Keratinocyte (primary cell): Measurements from ENCODE around the gene CRADD. TPM values are rescaled to one million over a fixed set of nuclear protein-coding genes. Genes with fewer than 3 reads are reported as not detected.

Source experiments
- DNase-seq: peaks from one replicate; pipeline ENCODE4 v3.0.0-alpha.2; 2011; ENCODE audit warnings: low read depth, missing footprints, low spot score
- FAIRE-seq: peaks from 2 replicates; lab custom pipeline; 2011; peaks lifted over from hg19 to GRCh38; lab: Jason Lieb, UNC
- H2AFZ ChIP-seq: 2 replicates; pipeline ENCODE4 v1.6.0; 2012; ENCODE audit warnings: low read length, control low read depth, inconsistent platforms; ENCODE audit not compliant: control insufficient read depth
- H3K27ac ChIP-seq: 2 replicates; pipeline ENCODE4 v1.5.1; 2011; ENCODE audit warnings: low read length; ENCODE audit not compliant: control insufficient read depth, insufficient read depth
- H3K27me3 ChIP-seq: 3 replicates; pipeline ENCODE4 v1.6.0; 2011; ENCODE audit warnings: low read length; ENCODE audit not compliant: control insufficient read depth, insufficient read depth; ENCODE audit errors: extremely low read depth
- H3K36me3 ChIP-seq, 2 experiments: 2 replicates in 1 of 2; 3 replicates in 1 of 2; pipeline ENCODE4 v1.5.1; 2011; ENCODE audit warnings: low read length in 2 of 2, mild to moderate bottlenecking in 1 of 2; ENCODE audit not compliant: control insufficient read depth in 2 of 2, insufficient read depth in 2 of 2; ENCODE audit errors: extremely low read depth in 1 of 2
- H3K4me1 ChIP-seq: 3 replicates; pipeline ENCODE4 v1.5.1; 2011; ENCODE audit warnings: low read length; ENCODE audit not compliant: control insufficient read depth, insufficient read depth; ENCODE audit errors: extremely low read depth
- H3K4me2 ChIP-seq: 3 replicates; pipeline ENCODE4 v1.6.0; 2011; ENCODE audit warnings: low read depth, low read length; ENCODE audit not compliant: control insufficient read depth, insufficient read depth; ENCODE audit errors: extremely low read depth
- H3K4me3 ChIP-seq, 3 experiments: fragments of 200-600 bp in 1 of 3; sonication (generic) in 1 of 3; 2 replicates in 2 of 3; 3 replicates in 1 of 3; pipeline ENCODE4 v1.5.1; 2011 to 2016; ENCODE audit warnings: low read length in 3 of 3, mild to moderate bottlenecking in 3 of 3, control low read depth in 2 of 3, inconsistent platforms in 1 of 3, low read depth in 1 of 3, mixed read lengths in 1 of 3, mixed run types in 1 of 3, moderate library complexity in 1 of 3; ENCODE audit not compliant: control insufficient read depth in 2 of 3, insufficient read depth in 2 of 3; ENCODE audit errors: extremely low read depth in 1 of 3
- H3K79me2 ChIP-seq: 2 replicates; pipeline ENCODE4 v1.6.0; 2012; ENCODE audit warnings: low read length; ENCODE audit not compliant: control insufficient read depth, insufficient read depth
- H3K9ac ChIP-seq: 3 replicates; pipeline ENCODE4 v1.6.0; 2011; ENCODE audit warnings: low read length; ENCODE audit not compliant: control insufficient read depth, insufficient read depth; ENCODE audit errors: extremely low read depth
- H3K9me1 ChIP-seq: 3 replicates; pipeline ENCODE4 v1.6.0; 2011; ENCODE audit warnings: low read length; ENCODE audit not compliant: control insufficient read depth, insufficient read depth; ENCODE audit errors: extremely low read depth
- H3K9me3 ChIP-seq: 2 replicates; pipeline ENCODE4 v1.5.1; 2012; ENCODE audit warnings: low read depth, low read length; ENCODE audit not compliant: control insufficient read depth
- H4K20me1 ChIP-seq: 3 replicates; pipeline ENCODE4 v1.6.0; 2011; ENCODE audit warnings: low read length; ENCODE audit not compliant: control insufficient read depth, insufficient read depth; ENCODE audit errors: extremely low read depth
- CTCF ChIP-seq, 3 experiments: IDR thresholded peaks in 1 of 3; conservative IDR thresholded peaks in 1 of 3; optimal IDR thresholded peaks in 1 of 3; 2 replicates in 2 of 3; 3 replicates in 1 of 3; pipeline versions ENCODE3 to v1.5.1; 2011; ENCODE audit warnings: low read length in 3 of 3, mild to moderate bottlenecking in 3 of 3, moderate library complexity in 2 of 3, control low read depth in 1 of 3, inconsistent platforms in 1 of 3; ENCODE audit not compliant: insufficient read depth in 2 of 3; ENCODE audit errors: extremely low read depth in 1 of 3
- EZH2 ChIP-seq: IDR thresholded peaks from one replicate; pipeline ENCODE4 v1.6.1; 2012; ENCODE audit warnings: inconsistent platforms, mild to moderate bottlenecking, low read length, moderate library complexity
- dilution Hi-C: fragments of 300-500 bp; cut with MboI; formaldehyde crosslinking; loops from one replicate; pipeline ENCODE4 v1.7.0; 2020; ENCODE audit warnings: low sequenced_read_pairs; ENCODE audit not compliant: extremely low pct_ligation_motif_present
- polyA plus RNA-seq, 5 experiments: library from polyadenylated mRNA; depleted of rRNA in 3 of 5; stranded (reverse) in 3 of 5; stranded (forward) in 1 of 5; unstranded in 1 of 5; fragments of >200 nt; gene quantifications; 1 replicate in 1 of 5; 2 replicates in 3 of 5; 3 replicates in 1 of 5; pipeline versions ENCODE4 v1.2.1 to v1.2.3, GENCODE V29; 2011 to 2012; ENCODE audit warnings: missing spikeins in 2 of 5, low read depth in 1 of 5, low replicate concordance in 1 of 5

Gene CRADD
- polyA plus RNA-seq, 1 donor (not counting 4 experiments of a cell fraction or from before 2014, with no cell fraction given), result 11.2 TPM

DNA sequence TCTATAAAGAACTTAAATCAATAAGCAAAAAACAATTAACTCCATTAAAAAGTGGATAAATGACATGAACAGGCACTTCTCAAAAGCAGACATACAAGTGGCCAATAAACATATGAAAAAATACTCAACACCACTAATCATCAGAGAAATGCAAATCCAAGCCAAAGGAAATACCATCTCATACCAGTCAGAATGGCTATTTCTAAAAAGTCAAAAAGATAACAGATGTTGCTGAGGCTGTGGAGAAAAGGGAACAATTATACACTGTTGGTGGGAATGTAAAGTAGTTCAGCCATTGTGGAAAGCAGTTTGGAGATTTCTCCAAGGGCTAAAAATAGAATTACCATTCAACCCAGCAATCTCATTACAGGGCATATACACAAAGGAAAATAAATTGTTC is 236.7 kb downstream of the CRADD start:
- no peak for DNase-seq
- no peak for TF ChIP-seq EZH2
- no peak for TF ChIP-seq CTCF (optimal IDR thresholded peaks at IDR 0.05 in 1 of 3, IDR thresholded peaks at IDR 0.05 in 1 of 3, conservative IDR thresholded peaks at IDR 0.05 in 1 of 3; ENCODE audit: extremely low read depth in 1 of 3, insufficient read depth in 2 of 3, low read length in 3 of 3)

DNA sequence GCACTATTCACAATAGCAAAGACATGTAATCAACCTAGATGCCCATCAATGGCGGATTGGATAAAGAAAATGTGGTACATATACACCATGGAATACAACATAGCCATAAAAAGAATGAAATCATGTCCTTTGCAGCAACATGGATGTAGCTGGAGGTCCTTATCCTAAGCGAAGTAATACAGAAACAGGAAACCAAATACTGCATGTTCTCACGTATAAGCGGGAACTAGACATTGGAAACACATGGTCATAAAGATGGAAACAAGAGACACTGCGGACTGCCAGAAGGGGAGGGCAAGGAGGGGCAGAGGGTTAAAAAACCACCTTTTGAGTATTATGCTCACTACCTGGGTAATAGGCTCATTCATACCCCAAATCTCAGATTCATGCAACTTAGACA is 237.1 kb downstream of the CRADD start:
- TF ChIP-seq CTCF (optimal IDR thresholded peaks at IDR 0.05 in 1 of 3, IDR thresholded peaks at IDR 0.05 in 1 of 3, conservative IDR thresholded peaks at IDR 0.05 in 1 of 3; ENCODE audit: extremely low read depth in 1 of 3, insufficient read depth in 2 of 3, low read length in 3 of 3), result no peak
- no peak for TF ChIP-seq EZH2
- dilution Hi-C loops, result no loop called here
- Histone ChIP-seq H3K4me1 (peaks cover 6% of the 10 kb centered on the region), H3K4me2 (no peak overlapping the region), H3K27me3 (no peaks in the 10 kb centered on the region), H2AFZ (no peak overlapping the region), H3K9me1 (no peaks in the 10 kb centered on the region), H3K9me3 (no peaks in the 10 kb centered on the region), H3K36me3 (no peaks in the 10 kb centered on the region), H3K79me2 (no peaks in the 10 kb centered on the region), H4K20me1 (no peaks in the 10 kb centered on the region), H3K27ac (no peak overlapping the region), H3K9ac (no peak overlapping the region), H3K4me3 (no peak overlapping the region)
- FAIRE-seq (no peak), DNase-seq (no peak)

More for the DNA sequence above, 236.7 kb downstream of the CRADD start:
- H3K4me2 ChIP-seq, result no peak overlapping the region
- H4K20me1 ChIP-seq, result no peaks in the 10 kb centered on the region
- FAIRE-seq, result no peak
- no peaks in the 10 kb centered on the region for H3K27me3 ChIP-seq
- H3K4me3 ChIP-seq, result no peak overlapping the region
- H2AFZ ChIP-seq, result no peak overlapping the region
- H3K9me3 ChIP-seq, result no peaks in the 10 kb centered on the region
- no peak overlapping the region for H3K9ac ChIP-seq
- dilution Hi-C loops, result no loop called here
- peaks cover 9% of the 10 kb centered on the region for H3K4me1 ChIP-seq
- no peak overlapping the region for H3K27ac ChIP-seq
- H3K36me3 ChIP-seq, result no peaks in the 10 kb centered on the region
- H3K79me2 ChIP-seq, result no peaks in the 10 kb centered on the region
- H3K9me1 ChIP-seq, result no peaks in the 10 kb centered on the region
